Type B pancreatic cell (in vitro differentiated cells): ENCODE results near the gene NFKBIA. TPM values are rescaled to one million over a fixed set of nuclear protein-coding genes. Genes with fewer than 3 reads are reported as not detected.

Source experiments
- DNase-seq: peaks from one replicate; pipeline ENCODE4 v3.0.0; 2021; ENCODE audit warnings: mixed read lengths; ENCODE audit not compliant: unreplicated experiment; ENCODE audit errors: extremely low spot score
- H3K27ac Mint-ChIP-seq: 2 replicates; pipeline ENCODE4 v1.8.0; 2021; ENCODE audit warnings: mild to moderate bottlenecking, mixed read lengths
- H3K27me3 Mint-ChIP-seq: 2 replicates; pipeline ENCODE4 v1.8.0; 2021; ENCODE audit warnings: mixed read lengths
- H3K36me3 Mint-ChIP-seq: 2 replicates; pipeline ENCODE4 v1.8.0; 2021; ENCODE audit warnings: mixed read lengths
- H3K4me1 Mint-ChIP-seq: one replicate; pipeline ENCODE4 v1.8.0; 2021; ENCODE audit warnings: mixed read lengths; ENCODE audit not compliant: unreplicated experiment
- H3K4me3 Mint-ChIP-seq: 2 replicates; pipeline ENCODE4 v1.8.0; 2021; ENCODE audit warnings: mild to moderate bottlenecking, mixed read lengths
- H3K9me3 Mint-ChIP-seq: 2 replicates; pipeline ENCODE4 v1.8.0; 2021; ENCODE audit warnings: mixed read lengths
- CTCF ChIP-seq: fragments of 200-600 bp; sonication (generic); conservative IDR thresholded peaks from 2 replicates; pipeline ENCODE4 v1.5.0; 2021; ENCODE audit warnings: antibody characterized with exemption, mild to moderate bottlenecking
- total RNA-seq: library from RNA; stranded (reverse); gene quantifications from 2 replicates; pipeline ENCODE4 v1.2.1, GENCODE V29; 2021; ENCODE audit warnings: low replicate concordance

NFKBIA gene
- total RNA-seq, 1 donor from 2014 or later = 63.4 TPM

- Mint-ChIP-seq H3K27ac (no peak overlapping the region), H3K4me1 (no peaks in the 10 kb centered on the region), H3K4me3 (no peak overlapping the region), H3K9me3 (no peaks in the 10 kb centered on the region), H3K27me3 (no peaks in the 10 kb centered on the region), H3K36me3 (no peaks in the 10 kb centered on the region)
- TF ChIP-seq CTCF = no peak
- DNase-seq = no peak
These were observed 30.6 kb upstream of the NFKBIA start for GRCh38 chr14:35435177-35435576.

DNA sequence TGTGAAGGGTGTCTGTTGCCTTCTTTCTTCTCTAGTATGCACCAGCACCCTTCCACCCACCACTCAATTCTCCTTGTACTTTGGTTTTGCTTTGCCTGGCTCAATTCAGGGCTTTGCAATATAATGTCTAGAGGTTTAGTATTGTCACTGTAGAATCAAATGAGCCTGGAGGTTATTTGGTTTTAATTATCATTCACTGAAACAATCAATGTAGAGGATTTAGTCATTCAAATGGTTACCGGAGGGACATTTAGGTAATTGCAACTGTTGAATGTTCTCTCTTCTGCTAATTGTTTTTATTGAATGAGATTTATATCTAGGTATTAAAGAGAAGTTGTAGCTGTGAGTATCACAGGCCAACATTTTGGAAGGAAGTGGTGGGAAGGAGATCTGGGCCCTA, 29.3 kb upstream of the NFKBIA start:
- Mint-ChIP-seq H3K9me3 (no peaks in the 10 kb centered on the region), H3K27me3 (no peaks in the 10 kb centered on the region), H3K4me3 (no peak overlapping the region), H3K27ac (no peak overlapping the region), H3K36me3 (no peaks in the 10 kb centered on the region), H3K4me1 (no peaks in the 10 kb centered on the region)
- DNase-seq = no peak
- no peak for TF ChIP-seq CTCF

- H3K4me1 Mint-ChIP-seq = no peaks in the 10 kb centered on the region
- no peak overlapping the region for H3K4me3 Mint-ChIP-seq
- H3K9me3 Mint-ChIP-seq = no peaks in the 10 kb centered on the region
- no peaks in the 10 kb centered on the region for H3K27me3 Mint-ChIP-seq
- H3K36me3 Mint-ChIP-seq = no peaks in the 10 kb centered on the region
- no peak for TF ChIP-seq CTCF
- no peak overlapping the region for H3K27ac Mint-ChIP-seq
- DNase-seq = no peak
These were observed 26.1 kb upstream of the NFKBIA start for GRCh38 chr14:35430459-35431199.

GRCh38 chr14:35429951-35430350, 25.4 kb upstream of the NFKBIA start:
- no peaks in the 10 kb centered on the region for H3K36me3 Mint-ChIP-seq
- no peak for DNase-seq
- no peaks in the 10 kb centered on the region for H3K9me3 Mint-ChIP-seq
- no peaks in the 10 kb centered on the region for H3K4me1 Mint-ChIP-seq
- no peaks in the 10 kb centered on the region for H3K27me3 Mint-ChIP-seq
- no peak overlapping the region for H3K4me3 Mint-ChIP-seq
- no peak for TF ChIP-seq CTCF
- H3K27ac Mint-ChIP-seq = no peak overlapping the region

- H3K27ac Mint-ChIP-seq = no peak overlapping the region
- H3K4me1 Mint-ChIP-seq = peaks cover 5% of the 10 kb centered on the region
- no peak for TF ChIP-seq CTCF
- DNase-seq = no peak
- H3K36me3 Mint-ChIP-seq = no peaks in the 10 kb centered on the region
- H3K9me3 Mint-ChIP-seq = no peaks in the 10 kb centered on the region
- no peaks in the 10 kb centered on the region for H3K27me3 Mint-ChIP-seq
- H3K4me3 Mint-ChIP-seq = no peak overlapping the region
These were observed 21.3 kb upstream of the NFKBIA start for GRCh38 chr14:35425850-35426249.

GRCh38 chr14:35423621-35424020, 19.1 kb upstream of the NFKBIA start:
- H3K4me1 Mint-ChIP-seq = peaks cover 5% of the 10 kb centered on the region
- H3K27ac Mint-ChIP-seq = no peak overlapping the region
- no peaks in the 10 kb centered on the region for H3K27me3 Mint-ChIP-seq
- no peak overlapping the region for H3K4me3 Mint-ChIP-seq
- DNase-seq = no peak
- no peaks in the 10 kb centered on the region for H3K9me3 Mint-ChIP-seq
- no peak for TF ChIP-seq CTCF
- H3K36me3 Mint-ChIP-seq = no peaks in the 10 kb centered on the region
